GM12878 (cell line): ENCODE measurements around the gene GOLGA6A. TPM values are rescaled to one million over a fixed set of nuclear protein-coding genes. Genes with fewer than 3 reads are reported as not detected.

Source experiments
- ATAC-seq: fragments of 200-7000 bp; cut with Tn5 transposase; 3 replicates; pipeline ENCODE4 v1.9.1; 2020; ENCODE audit warnings: mild to moderate bottlenecking, moderate library complexity
- BruUV-seq: library from RNA; stranded (reverse); fragments of 400-500 nt; replicated peaks from 2 replicates; lab custom pipeline; 2021; lab: Mats Ljungman, UMichigan
- CTCF ChIA-PET: fragments of 300-600 bp; sonication (Branson Sonifier 250); formaldehyde crosslinking; extraction: SDS; loops from one replicate; lab custom pipeline; 2021; ENCODE audit warnings: inconsistent platforms; lab: Yijun Ruan, JAX
- POLR2A ChIA-PET: fragments of 350-600 bp; formaldehyde crosslinking; extraction: SDS; loops from one replicate; lab custom pipeline; 2021; ENCODE audit warnings: inconsistent platforms; lab: Charles Lee
- RAD21 ChIA-PET: fragments of 300-600 bp; sonication (Branson Sonifier 250); formaldehyde crosslinking; loops from one replicate; lab custom pipeline; 2023; ENCODE audit warnings: antibody characterized with exemption; ENCODE audit not compliant: unreplicated experiment; lab: Charles Lee
- SMC1A ChIA-PET: fragments of 300-600 bp; sonication (Branson Sonifier 250); formaldehyde crosslinking; loops from one replicate; lab custom pipeline; 2023; ENCODE audit not compliant: unreplicated experiment, uncharacterized antibody; lab: Charles Lee
- DNase-seq: peaks from one replicate; pipeline ENCODE4 v3.0.0-alpha.2; 2011; ENCODE audit warnings: low read depth, low spot score
- FAIRE-seq: peaks from 3 replicates; lab custom pipeline; 2011; peaks lifted over from hg19 to GRCh38; lab: Jason Lieb, UNC
- H2AFZ ChIP-seq: 2 replicates; pipeline ENCODE4 v1.6.0; 2011; ENCODE audit warnings: low read depth, low read length, control low read depth; ENCODE audit not compliant: control insufficient read depth
- H3K27ac ChIP-seq: 2 replicates; pipeline ENCODE4 v1.5.1; 2011; ENCODE audit warnings: control low read depth; ENCODE audit not compliant: control insufficient read depth, insufficient read depth
- H3K27me3 ChIP-seq, 2 experiments: replicated peaks in 1 of 2; 2 replicates each; pipeline versions ENCODE4 v1.6.0 to v1.6.1; 2011; ENCODE audit warnings: low read length in 1 of 2; ENCODE audit not compliant: control insufficient read depth in 2 of 2, insufficient read depth in 2 of 2
- H3K36me3 ChIP-seq, 2 experiments: 2 replicates each; pipeline ENCODE4 v1.5.1; 2011; ENCODE audit warnings: low read length in 1 of 2; ENCODE audit not compliant: control insufficient read depth in 2 of 2, insufficient read depth in 2 of 2
- H3K4me1 ChIP-seq: 2 replicates; pipeline ENCODE4 v1.6.1; 2011; ENCODE audit warnings: mild to moderate bottlenecking, low read length, moderate library complexity, mixed read lengths; ENCODE audit not compliant: control insufficient read depth, insufficient read depth
- H3K4me2 ChIP-seq: 2 replicates; pipeline ENCODE4 v1.6.0; 2011; ENCODE audit warnings: control low read depth; ENCODE audit not compliant: control insufficient read depth, insufficient read depth
- H3K4me3 ChIP-seq: fragments of 200-600 bp; sonication (generic); 2 replicates; pipeline ENCODE4 v1.5.1; 2016
- H3K79me2 ChIP-seq: 2 replicates; pipeline ENCODE4 v1.6.0; 2011; ENCODE audit warnings: low read length; ENCODE audit not compliant: control insufficient read depth, insufficient read depth
- H3K9ac ChIP-seq: 2 replicates; pipeline ENCODE4 v1.8.0; 2011; ENCODE audit warnings: low read length, control low read depth, mixed read lengths; ENCODE audit not compliant: control insufficient read depth, insufficient read depth
- H3K9me3 ChIP-seq: replicated peaks from 3 replicates; pipeline ENCODE4 v1.5.1; 2011; ENCODE audit warnings: mild to moderate bottlenecking, low read length; ENCODE audit not compliant: control insufficient read depth, insufficient read depth
- H4K20me1 ChIP-seq: 2 replicates; pipeline ENCODE4 v1.6.0; 2011; ENCODE audit not compliant: control insufficient read depth, insufficient read depth
- ESRRA ChIP-seq: IDR thresholded peaks from 2 replicates; pipeline ENCODE4 v1.6.1; 2012; ENCODE audit warnings: mild to moderate bottlenecking, low read length, improper control_type of control experiment
- MEF2A ChIP-seq: IDR thresholded peaks from 2 replicates; pipeline ENCODE4 v1.6.1; 2011; ENCODE audit warnings: low read depth, mild to moderate bottlenecking, low read length, moderate library complexity; ENCODE audit not compliant: insufficient read depth
- RBBP5 ChIP-seq: fragments of 200-600 bp; sonication (generic); conservative IDR thresholded peaks from 2 replicates; pipeline ENCODE4 v1.6.1; 2016
- SMARCA5 ChIP-seq: fragments of 450-650 bp; IDR thresholded peaks from 2 replicates; pipeline ENCODE4 v1.6.1; 2017; ENCODE audit warnings: mild to moderate bottlenecking
- SMC3 ChIP-seq: IDR thresholded peaks from 2 replicates; pipeline ENCODE4 v1.6.1; 2011; ENCODE audit warnings: low read length, improper control_type of control experiment, borderline replicate concordance
- SP1 ChIP-seq: IDR thresholded peaks from one replicate; pipeline ENCODE4 v1.6.1; 2011; ENCODE audit warnings: low read depth, low read length
- SRF ChIP-seq, 2 experiments: IDR thresholded peaks; 2 replicates each; pipeline ENCODE4 v1.6.1; 2011; ENCODE audit warnings: low read depth in 2 of 2, low read length in 2 of 2, mild to moderate bottlenecking in 1 of 2, moderate library complexity in 1 of 2
- STAT3 ChIP-seq: IDR thresholded peaks from 2 replicates; pipeline ENCODE4 v1.6.1; 2011; ENCODE audit warnings: low read depth, low read length, improper control_type of control experiment
- ZNF207 ChIP-seq: fragments of 450-650 bp; IDR thresholded peaks from 2 replicates; pipeline ENCODE4 v1.6.1; 2014; ENCODE audit warnings: antibody characterized with exemption, mild to moderate bottlenecking, borderline replicate concordance
- ZNF217 ChIP-seq: fragments of 450-650 bp; IDR thresholded peaks from 2 replicates; pipeline ENCODE4 v1.6.1; 2017; ENCODE audit warnings: antibody characterized with exemption, mild to moderate bottlenecking
- WGBS: methylation state at CpG from one replicate; pipeline ENCODE4 v1.1.6; 2016; ENCODE audit warnings: low lambda C conversion rate; ENCODE audit not compliant: insufficient replicate concordance, insufficient coverage; ENCODE audit errors: missing lambda C conversion rate; 5-methylcytosine and 5-hydroxymethylcytosine counted together
- in situ Hi-C: fragments of 300-500 bp; cut with MboI; formaldehyde crosslinking; loops from 9 replicates; pipeline ENCODE4 v1.14.3; 2018; ENCODE audit warnings: mixed read lengths
- intact Hi-C: fragments of 100-400 bp; cut with micrococcal nuclease; formaldehyde crosslinking; loops from one replicate; pipeline ENCODE4 v1.14.2; 2022; ENCODE audit not compliant: unreplicated experiment
- polyA plus RNA-seq, 11 experiments: library from polyadenylated mRNA; depleted of rRNA in 4 of 11; unstranded in 6 of 11; stranded (reverse) in 5 of 11; fragments of >200 nt; fragmentation: Nextera tagmentation in 4 of 11; fragmentation: Illumina TruSeq in 1 of 11; extraction: Ambion mirVana in 4 of 11; extraction: Trizol in 1 of 11; gene quantifications; 1 replicate in 1 of 11; 2 replicates in 10 of 11; pipeline versions ENCODE4 v1.2.1 to v1.2.3, GENCODE V29; 2011 to 2016; ENCODE audit warnings: inconsistent platforms in 2 of 11, missing spikeins in 2 of 11, low read depth in 1 of 11
- total RNA-seq, 4 experiments: library from RNA; depleted of rRNA in 3 of 4; stranded (reverse); fragments of >200 nt in 3 of 4; fragmentation: Illumina TruSeq in 1 of 4; extraction: Trizol in 1 of 4; gene quantifications; 2 replicates each; pipeline versions ENCODE4 v1.2.1 to v1.2.3, GENCODE V29; 2013 to 2021
- TF ChIP-seq, protein P1 (sequence below): fragments of 450-650 bp; IDR thresholded peaks from 2 replicates; pipeline ENCODE4 v1.6.1; 2017; ENCODE audit warnings: mild to moderate bottlenecking, moderate library complexity
- TF ChIP-seq, protein P2 (sequence below), 3 experiments: IDR thresholded peaks in 2 of 3; conservative IDR thresholded peaks in 1 of 3; 2 replicates each; pipeline ENCODE4 v1.5.1; 2011; ENCODE audit warnings: low read depth in 3 of 3, low read length in 3 of 3, mild to moderate bottlenecking in 3 of 3, control low read depth in 2 of 3, moderate library complexity in 2 of 3, inconsistent platforms in 1 of 3, mixed read lengths in 1 of 3; ENCODE audit not compliant: control insufficient read depth in 2 of 3, insufficient read depth in 1 of 3; ENCODE audit errors: extremely low read depth in 1 of 3
- TF ChIP-seq, protein P3 (sequence below): fragments of 450-650 bp; IDR thresholded peaks from 2 replicates; pipeline ENCODE4 v1.6.1; 2016; ENCODE audit warnings: mild to moderate bottlenecking, moderate library complexity, borderline replicate concordance

Gene GOLGA6A
- total and polyA plus RNA-seq, 10 of the 15 experiments (the other 5 are each of a cell fraction or from before 2014, with no cell fraction given), result not detected

DNA sequence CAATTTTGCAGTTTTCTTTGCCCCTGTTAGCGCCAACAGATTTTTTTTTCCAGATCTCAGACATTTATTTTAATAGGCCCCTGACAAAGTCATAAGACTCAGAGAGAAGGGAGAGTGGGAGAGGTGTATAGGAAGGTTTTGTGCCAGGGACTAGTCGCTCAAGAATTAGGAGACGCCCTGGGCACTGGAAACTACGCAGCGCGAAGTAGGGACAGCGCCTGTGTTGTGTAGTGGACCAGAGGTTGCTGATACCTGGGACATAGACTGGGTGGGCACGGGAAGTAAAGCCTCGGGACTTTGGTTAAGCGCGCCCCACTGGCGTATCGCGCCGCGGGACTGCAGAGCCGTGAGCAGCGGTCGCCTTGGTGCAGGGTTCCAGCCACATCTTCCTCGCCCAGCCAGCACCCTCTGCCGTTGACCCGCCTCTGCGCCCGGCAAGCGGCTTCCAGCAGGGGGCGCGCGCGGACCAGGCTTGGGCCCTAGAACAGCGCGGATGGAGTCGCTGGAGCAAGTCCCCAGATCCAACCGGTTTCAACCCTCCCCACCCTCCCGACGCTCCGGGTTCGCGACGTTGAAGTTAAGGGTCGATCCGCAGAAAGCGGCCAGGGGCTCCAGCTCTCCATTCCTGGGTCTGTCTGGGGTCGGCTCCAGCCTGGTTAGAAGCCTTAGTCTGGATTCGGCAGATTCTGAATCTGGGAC, 45.1 kb upstream of the GOLGA6A start:
- ATAC-seq (peak; percentile 98), DNase-seq (no peak), FAIRE-seq (peak; percentile 18)
- BruUV-seq, result no TSS peak
- intact Hi-C loops, result loop anchor here (1.0 kb wide), 3 partner anchors 176 to 195 kb away; no protein-coding TSS in a partner anchor
- H3K9me3 ChIP-seq, result no peaks in the 10 kb centered on the region; the same call in 2 of the 3 replicates
- peaks cover 21 to 37% of the 10 kb centered on the region in 2 experiments for H3K27me3 ChIP-seq
- no peaks in the 10 kb centered on the region for H3K79me2 ChIP-seq
- H4K20me1 ChIP-seq, result no peaks in the 10 kb centered on the region
- in situ Hi-C loops, result loop anchor here (10.0 kb wide), 1 partner anchor 1147 kb away; no protein-coding TSS in a partner anchor
- H2AFZ ChIP-seq, result no peak overlapping the region
- peak overlapping the region; percentile 57; the same call in 1 of the 2 replicates for H3K4me3 ChIP-seq
- peak overlapping the region; percentile 57 for H3K4me2 ChIP-seq
- ChIA-PET POLR2A (no interaction called here), CTCF (interaction anchor here (0.6 to 3.3 kb wide), 4 partner anchors 170 to 194 kb away, joined by 3 to 26 read pairs (median 14); no protein-coding TSS in a partner anchor), SMC1A (interaction anchor here (1.3 to 1.4 kb wide), 2 partner anchors 182 to 195 kb away, joined by 3 read pairs; no protein-coding TSS in a partner anchor), RAD21 (interaction anchor here (1.2 kb wide), 1 partner anchor 177 kb away, joined by 4 read pairs; no protein-coding TSS in a partner anchor)
- 17% methylated on average over 44 of the region's 44 CpGs for WGBS
- no peak overlapping the region for H3K27ac ChIP-seq
- H3K9ac ChIP-seq, result no peak overlapping the region
- H3K4me1 ChIP-seq, result peaks cover 15% of the 10 kb centered on the region
- H3K36me3 ChIP-seq, result no peaks in the 10 kb centered on the region
- TF ChIP-seq ZNF217 (no peak), SMARCA5 (peak; percentile 62; the same call in 1 of the 2 replicates), ESRRA (no peak), RBBP5 (no peak), ZNF207 (no peak), SMC3 (peak; percentile 99), MEF2A (no peak), SP1 (no peak), SRF (IDR thresholded peaks at IDR 0.05; ENCODE audit: low read depth in 2 of 2, low read length in 2 of 2) (no peak), STAT3 (no peak)
- TF ChIP-seq, protein P1, sequence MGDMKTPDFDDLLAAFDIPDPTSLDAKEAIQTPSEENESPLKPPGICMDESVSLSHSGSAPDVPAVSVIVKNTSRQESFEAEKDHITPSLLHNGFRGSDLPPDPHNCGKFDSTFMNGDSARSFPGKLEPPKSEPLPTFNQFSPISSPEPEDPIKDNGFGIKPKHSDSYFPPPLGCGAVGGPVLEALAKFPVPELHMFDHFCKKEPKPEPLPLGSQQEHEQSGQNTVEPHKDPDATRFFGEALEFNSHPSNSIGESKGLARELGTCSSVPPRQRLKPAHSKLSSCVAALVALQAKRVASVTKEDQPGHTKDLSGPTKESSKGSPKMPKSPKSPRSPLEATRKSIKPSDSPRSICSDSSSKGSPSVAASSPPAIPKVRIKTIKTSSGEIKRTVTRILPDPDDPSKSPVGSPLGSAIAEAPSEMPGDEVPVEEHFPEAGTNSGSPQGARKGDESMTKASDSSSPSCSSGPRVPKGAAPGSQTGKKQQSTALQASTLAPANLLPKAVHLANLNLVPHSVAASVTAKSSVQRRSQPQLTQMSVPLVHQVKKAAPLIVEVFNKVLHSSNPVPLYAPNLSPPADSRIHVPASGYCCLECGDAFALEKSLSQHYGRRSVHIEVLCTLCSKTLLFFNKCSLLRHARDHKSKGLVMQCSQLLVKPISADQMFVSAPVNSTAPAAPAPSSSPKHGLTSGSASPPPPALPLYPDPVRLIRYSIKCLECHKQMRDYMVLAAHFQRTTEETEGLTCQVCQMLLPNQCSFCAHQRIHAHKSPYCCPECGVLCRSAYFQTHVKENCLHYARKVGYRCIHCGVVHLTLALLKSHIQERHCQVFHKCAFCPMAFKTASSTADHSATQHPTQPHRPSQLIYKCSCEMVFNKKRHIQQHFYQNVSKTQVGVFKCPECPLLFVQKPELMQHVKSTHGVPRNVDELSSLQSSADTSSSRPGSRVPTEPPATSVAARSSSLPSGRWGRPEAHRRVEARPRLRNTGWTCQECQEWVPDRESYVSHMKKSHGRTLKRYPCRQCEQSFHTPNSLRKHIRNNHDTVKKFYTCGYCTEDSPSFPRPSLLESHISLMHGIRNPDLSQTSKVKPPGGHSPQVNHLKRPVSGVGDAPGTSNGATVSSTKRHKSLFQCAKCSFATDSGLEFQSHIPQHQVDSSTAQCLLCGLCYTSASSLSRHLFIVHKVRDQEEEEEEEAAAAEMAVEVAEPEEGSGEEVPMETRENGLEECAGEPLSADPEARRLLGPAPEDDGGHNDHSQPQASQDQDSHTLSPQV, result no peak
- TF ChIP-seq, protein P2, sequence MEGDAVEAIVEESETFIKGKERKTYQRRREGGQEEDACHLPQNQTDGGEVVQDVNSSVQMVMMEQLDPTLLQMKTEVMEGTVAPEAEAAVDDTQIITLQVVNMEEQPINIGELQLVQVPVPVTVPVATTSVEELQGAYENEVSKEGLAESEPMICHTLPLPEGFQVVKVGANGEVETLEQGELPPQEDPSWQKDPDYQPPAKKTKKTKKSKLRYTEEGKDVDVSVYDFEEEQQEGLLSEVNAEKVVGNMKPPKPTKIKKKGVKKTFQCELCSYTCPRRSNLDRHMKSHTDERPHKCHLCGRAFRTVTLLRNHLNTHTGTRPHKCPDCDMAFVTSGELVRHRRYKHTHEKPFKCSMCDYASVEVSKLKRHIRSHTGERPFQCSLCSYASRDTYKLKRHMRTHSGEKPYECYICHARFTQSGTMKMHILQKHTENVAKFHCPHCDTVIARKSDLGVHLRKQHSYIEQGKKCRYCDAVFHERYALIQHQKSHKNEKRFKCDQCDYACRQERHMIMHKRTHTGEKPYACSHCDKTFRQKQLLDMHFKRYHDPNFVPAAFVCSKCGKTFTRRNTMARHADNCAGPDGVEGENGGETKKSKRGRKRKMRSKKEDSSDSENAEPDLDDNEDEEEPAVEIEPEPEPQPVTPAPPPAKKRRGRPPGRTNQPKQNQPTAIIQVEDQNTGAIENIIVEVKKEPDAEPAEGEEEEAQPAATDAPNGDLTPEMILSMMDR (IDR thresholded peaks at IDR 0.05 in 2 of 3, conservative IDR thresholded peaks at IDR 0.05 in 1 of 3; ENCODE audit: control insufficient read depth in 2 of 3, extremely low read depth in 1 of 3, insufficient read depth in 1 of 3, low read depth in 3 of 3, low read length in 3 of 3), result peak; percentile 95 to 100 (median 99); a peak in 5 of 6 replicates
- TF ChIP-seq, protein P3, sequence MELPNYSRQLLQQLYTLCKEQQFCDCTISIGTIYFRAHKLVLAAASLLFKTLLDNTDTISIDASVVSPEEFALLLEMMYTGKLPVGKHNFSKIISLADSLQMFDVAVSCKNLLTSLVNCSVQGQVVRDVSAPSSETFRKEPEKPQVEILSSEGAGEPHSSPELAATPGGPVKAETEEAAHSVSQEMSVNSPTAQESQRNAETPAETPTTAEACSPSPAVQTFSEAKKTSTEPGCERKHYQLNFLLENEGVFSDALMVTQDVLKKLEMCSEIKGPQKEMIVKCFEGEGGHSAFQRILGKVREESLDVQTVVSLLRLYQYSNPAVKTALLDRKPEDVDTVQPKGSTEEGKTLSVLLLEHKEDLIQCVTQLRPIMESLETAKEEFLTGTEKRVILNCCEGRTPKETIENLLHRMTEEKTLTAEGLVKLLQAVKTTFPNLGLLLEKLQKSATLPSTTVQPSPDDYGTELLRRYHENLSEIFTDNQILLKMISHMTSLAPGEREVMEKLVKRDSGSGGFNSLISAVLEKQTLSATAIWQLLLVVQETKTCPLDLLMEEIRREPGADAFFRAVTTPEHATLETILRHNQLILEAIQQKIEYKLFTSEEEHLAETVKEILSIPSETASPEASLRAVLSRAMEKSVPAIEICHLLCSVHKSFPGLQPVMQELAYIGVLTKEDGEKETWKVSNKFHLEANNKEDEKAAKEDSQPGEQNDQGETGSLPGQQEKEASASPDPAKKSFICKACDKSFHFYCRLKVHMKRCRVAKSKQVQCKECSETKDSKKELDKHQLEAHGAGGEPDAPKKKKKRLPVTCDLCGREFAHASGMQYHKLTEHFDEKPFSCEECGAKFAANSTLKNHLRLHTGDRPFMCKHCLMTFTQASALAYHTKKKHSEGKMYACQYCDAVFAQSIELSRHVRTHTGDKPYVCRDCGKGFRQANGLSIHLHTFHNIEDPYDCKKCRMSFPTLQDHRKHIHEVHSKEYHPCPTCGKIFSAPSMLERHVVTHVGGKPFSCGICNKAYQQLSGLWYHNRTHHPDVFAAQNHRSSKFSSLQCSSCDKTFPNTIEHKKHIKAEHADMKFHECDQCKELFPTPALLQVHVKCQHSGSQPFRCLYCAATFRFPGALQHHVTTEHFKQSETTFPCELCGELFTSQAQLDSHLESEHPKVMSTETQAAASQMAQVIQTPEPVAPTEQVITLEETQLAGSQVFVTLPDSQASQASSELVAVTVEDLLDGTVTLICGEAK, result no peak
